Thyroid gland (tissue), 4 donors: ENCODE results near the gene IGFBP2. TPM values are rescaled to one million over a fixed set of nuclear protein-coding genes. Genes with fewer than 3 reads are reported as not detected.

Experiments
- DNase-seq, 2 donors: peaks; one replicate each; pipeline ENCODE4 v3.0.0-alpha.2; 2019
- H3K27ac ChIP-seq, 3 donors: fragments of 200-600 bp; sonication (generic); 1 replicate in 2 of 3; 2 replicates in 1 of 3; pipeline ENCODE4 v1.5.1; 2016 to 2019; ENCODE audit warnings: mild to moderate bottlenecking in 1 of 3, moderate library complexity in 1 of 3
- H3K27me3 ChIP-seq: fragments of 200-600 bp; sonication (generic); one replicate; pipeline ENCODE4 v1.5.1; 2019
- H3K36me3 ChIP-seq, 2 donors: fragments of 200-600 bp; sonication (generic); one replicate each; pipeline ENCODE4 v1.5.1; 2016 to 2019
- H3K4me1 ChIP-seq, 2 donors: fragments of 200-600 bp; sonication (generic); one replicate each; pipeline ENCODE4 v1.5.1; 2017 to 2019
- H3K4me3 ChIP-seq, 3 donors: fragments of 200-600 bp; sonication (generic); replicated peaks in 1 of 3; 1 replicate in 2 of 3; 2 replicates in 1 of 3; pipeline ENCODE4 v1.5.1; 2016; ENCODE audit warnings: mild to moderate bottlenecking in 1 of 3
- H3K9me3 ChIP-seq: fragments of 200-600 bp; sonication (generic); one replicate; pipeline ENCODE4 v1.5.1; 2017
- POLR2A ChIP-seq, 2 donors: fragments of 450-650 bp; IDR thresholded peaks; one replicate each; pipeline ENCODE4 v1.6.1; 2017; ENCODE audit warnings: antibody characterized with exemption in 2 of 2, mild to moderate bottlenecking in 2 of 2, moderate library complexity in 1 of 2
- WGBS, 2 donors: methylation state at CpG; one replicate each; pipeline ENCODE4 v1.1.5; 2017; 5-methylcytosine and 5-hydroxymethylcytosine counted together
- intact Hi-C: fragments of 100-400 bp; cut with DNase I; formaldehyde crosslinking; loops from one replicate; pipeline ENCODE4 v1.15.1; 2023
- total RNA-seq, 4 donors: library from RNA; depleted of rRNA; stranded (reverse); fragments of >200 nt; gene quantifications; one replicate each; pipeline ENCODE4 v1.2.3, GENCODE V29; 2016
- TF ChIP-seq, protein P1 (sequence below), 6 experiments: fragments of 200-600 bp in 3 of 6; fragments of 450-650 bp in 3 of 6; sonication (generic) in 3 of 6; IDR thresholded peaks; one replicate each; pipeline ENCODE4 v1.5.1; 2016 to 2019; ENCODE audit warnings: antibody characterized with exemption in 6 of 6, mild to moderate bottlenecking in 2 of 6, inconsistent platforms in 1 of 6, moderate library complexity in 1 of 6

The IGFBP2 gene
- total RNA-seq, 4 donors from 2014 or later: 26.5 to 45.0 (median 40.0) TPM

DNA sequence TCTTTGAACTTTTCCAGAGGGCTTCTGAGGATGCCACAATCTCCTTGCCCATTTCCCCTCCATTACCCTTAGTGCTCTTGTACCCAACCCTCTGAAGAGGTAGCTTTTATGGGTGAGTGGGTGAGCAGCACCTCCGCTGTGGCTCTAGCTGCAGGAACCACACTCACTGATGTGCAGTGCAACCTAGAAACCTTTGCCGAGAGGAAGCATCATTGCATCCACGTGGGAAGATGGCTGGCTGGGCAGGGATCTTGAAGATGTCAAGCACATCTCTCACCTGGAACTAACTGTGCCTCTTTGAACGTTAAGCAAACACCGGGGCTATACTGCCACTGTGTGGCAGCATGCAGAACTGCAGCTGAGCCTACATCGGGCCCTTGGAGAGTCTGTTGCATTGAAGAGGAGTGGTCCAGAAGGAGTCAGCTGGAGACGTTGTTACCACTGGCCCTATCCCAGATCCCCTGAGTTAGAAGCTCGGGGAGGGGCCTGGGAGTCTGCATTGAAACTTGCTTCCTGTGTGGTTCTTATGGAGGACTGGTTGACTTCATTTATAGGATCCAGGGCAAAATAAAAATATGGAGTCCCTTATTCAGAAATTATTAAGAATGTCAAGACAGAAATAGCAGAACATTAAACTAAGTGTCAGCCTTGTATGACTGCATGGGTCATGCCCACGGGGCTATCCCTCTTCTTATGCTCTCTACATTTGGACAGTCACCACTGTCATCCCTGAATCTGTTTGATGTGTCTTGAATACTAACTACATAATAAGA, 33.4 kb downstream of the IGFBP2 start:
- H3K4me1 ChIP-seq: peaks cover 0 to 13% of the 10 kb centered on the region in 2 donors
- no peak for TF ChIP-seq POLR2A (IDR thresholded peaks at IDR 0.05)
- TF ChIP-seq, protein P1, sequence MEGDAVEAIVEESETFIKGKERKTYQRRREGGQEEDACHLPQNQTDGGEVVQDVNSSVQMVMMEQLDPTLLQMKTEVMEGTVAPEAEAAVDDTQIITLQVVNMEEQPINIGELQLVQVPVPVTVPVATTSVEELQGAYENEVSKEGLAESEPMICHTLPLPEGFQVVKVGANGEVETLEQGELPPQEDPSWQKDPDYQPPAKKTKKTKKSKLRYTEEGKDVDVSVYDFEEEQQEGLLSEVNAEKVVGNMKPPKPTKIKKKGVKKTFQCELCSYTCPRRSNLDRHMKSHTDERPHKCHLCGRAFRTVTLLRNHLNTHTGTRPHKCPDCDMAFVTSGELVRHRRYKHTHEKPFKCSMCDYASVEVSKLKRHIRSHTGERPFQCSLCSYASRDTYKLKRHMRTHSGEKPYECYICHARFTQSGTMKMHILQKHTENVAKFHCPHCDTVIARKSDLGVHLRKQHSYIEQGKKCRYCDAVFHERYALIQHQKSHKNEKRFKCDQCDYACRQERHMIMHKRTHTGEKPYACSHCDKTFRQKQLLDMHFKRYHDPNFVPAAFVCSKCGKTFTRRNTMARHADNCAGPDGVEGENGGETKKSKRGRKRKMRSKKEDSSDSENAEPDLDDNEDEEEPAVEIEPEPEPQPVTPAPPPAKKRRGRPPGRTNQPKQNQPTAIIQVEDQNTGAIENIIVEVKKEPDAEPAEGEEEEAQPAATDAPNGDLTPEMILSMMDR (IDR thresholded peaks at IDR 0.05): peak; percentile 93 to 98 (median 96)
- H3K9me3 ChIP-seq: no peaks in the 10 kb centered on the region
- peak; percentile 72 to 73 for DNase-seq
- H3K27ac ChIP-seq: no peak overlapping the region
- WGBS, 2 donors: 10 to 11% methylated on average over 9 of the region's 9 CpGs
- no peaks in the 10 kb centered on the region for H3K27me3 ChIP-seq
- no peak overlapping the region for H3K4me3 ChIP-seq
- no peaks in the 10 kb centered on the region for H3K36me3 ChIP-seq
- intact Hi-C loops: loop anchor here (2.0 kb wide), 1 partner anchor 146 kb away; no protein-coding TSS in a partner anchor

DNA sequence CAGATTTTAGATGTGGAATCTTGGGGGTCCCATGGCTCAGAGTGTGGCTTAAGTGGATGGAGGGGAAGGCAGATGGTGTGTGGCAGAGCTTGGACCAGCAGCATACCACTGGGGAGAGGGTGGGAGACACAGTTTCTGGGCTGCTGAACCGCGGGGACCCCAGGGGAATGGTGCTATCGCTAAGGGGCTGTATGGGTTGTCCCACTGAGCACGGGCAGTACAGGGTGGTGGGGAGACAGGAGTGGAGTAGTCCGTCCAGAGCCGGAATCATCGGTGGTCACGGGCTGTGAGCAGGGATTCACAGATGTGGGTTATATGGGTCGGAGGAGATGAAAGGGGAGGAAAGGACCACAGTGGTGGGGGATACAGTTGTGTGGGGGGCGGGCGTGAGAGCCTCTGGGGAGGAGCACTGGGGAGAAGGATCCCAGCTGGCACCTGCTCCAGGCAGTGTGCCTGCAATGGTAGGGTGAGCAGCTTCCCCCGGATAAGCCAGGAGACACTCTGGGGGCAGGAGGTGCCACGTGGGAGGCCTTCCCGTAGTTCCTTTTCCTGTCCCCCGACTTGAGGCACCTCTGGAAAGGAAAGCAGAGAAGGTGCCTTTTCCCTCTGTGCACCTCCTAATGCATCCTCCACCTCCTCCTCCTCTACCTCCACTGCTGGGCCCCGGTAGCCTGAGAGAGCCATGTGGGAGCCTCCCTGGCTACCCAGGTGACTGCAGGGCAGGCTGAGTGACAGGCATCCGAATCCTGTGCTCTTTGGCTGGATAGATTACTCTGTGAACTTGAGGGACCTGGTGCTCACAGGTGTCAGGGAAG, 37.3 kb downstream of the IGFBP2 start:
- WGBS, 2 donors: 47 to 53% methylated on average over 17 of the region's 17 CpGs
- intact Hi-C loops: no loop called here

DNA sequence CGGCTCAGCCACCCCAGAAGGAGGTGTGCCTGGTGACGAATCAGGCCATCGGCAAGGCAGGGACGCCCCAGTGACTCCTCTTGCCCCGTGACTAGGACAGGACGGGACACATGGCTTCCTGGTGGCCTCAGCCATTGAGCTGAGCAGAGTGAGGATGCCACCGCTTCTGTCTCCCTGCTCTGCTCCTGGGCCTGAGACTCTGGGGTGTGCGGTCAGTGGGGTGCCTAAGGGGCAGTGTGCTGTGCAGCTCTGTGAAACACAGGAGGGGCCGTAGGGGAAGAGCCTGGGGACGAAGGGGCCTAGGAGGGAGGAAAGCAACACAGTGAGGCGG, 37.8 kb downstream of the IGFBP2 start:
- H3K27ac ChIP-seq: no peak overlapping the region
- no peaks in the 10 kb centered on the region for H3K27me3 ChIP-seq
- intact Hi-C loops: no loop called here
- peak in 1 of 2 donors; percentile 44 for DNase-seq
- peaks cover 23 to 31% of the 10 kb centered on the region in 2 donors for H3K36me3 ChIP-seq
- H3K4me3 ChIP-seq: no peak overlapping the region
- 75 to 92% methylated on average over 8 to 11 of the region's 11 CpGs for WGBS, 2 donors
- no peaks in the 10 kb centered on the region for H3K4me1 ChIP-seq
- no peaks in the 10 kb centered on the region for H3K9me3 ChIP-seq
- TF ChIP-seq, protein P1 (IDR thresholded peaks at IDR 0.05): no peak
- TF ChIP-seq POLR2A (IDR thresholded peaks at IDR 0.05): no peak

More for the DNA sequence above, 37.3 kb downstream of the IGFBP2 start:
- H3K27me3 ChIP-seq: no peaks in the 10 kb centered on the region
- H3K27ac ChIP-seq: no peak overlapping the region
- H3K9me3 ChIP-seq: no peaks in the 10 kb centered on the region
- peaks cover 0 to 6% of the 10 kb centered on the region in 2 donors for H3K4me1 ChIP-seq
- H3K36me3 ChIP-seq: peaks cover 17 to 25% of the 10 kb centered on the region in 2 donors
- DNase-seq: peak; percentile 26 to 45
- TF ChIP-seq, protein P1 (IDR thresholded peaks at IDR 0.05): no peak
- no peak for TF ChIP-seq POLR2A (IDR thresholded peaks at IDR 0.05)
- no peak overlapping the region for H3K4me3 ChIP-seq

DNA sequence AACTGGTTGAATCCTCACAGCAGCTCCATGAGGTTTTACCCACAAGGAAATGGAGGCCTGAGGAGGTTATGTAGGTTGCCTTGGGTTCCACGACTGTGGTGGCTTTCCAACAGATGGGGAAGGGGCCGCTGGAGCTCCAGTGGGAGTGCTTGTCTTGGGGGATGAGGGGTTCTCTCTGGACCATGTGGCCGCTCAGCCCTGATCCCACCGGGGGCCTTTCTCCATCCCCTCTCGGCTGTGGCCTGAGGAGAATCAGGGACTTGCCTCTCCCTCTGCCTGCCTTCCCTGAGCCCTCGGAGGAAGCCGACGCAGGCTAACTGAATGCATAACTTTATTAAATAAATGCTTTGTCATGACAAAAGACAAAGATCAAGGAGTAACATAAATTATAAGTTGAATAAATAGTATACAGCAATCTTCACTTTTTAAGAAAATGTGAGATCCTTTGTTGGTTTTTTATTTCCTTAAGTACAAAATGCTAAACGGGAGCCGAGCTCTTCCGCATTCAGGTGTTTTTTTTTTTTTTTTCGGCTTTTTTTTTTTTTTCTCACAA, 38.6 kb downstream of the IGFBP2 start:
- H3K4me3 ChIP-seq: no peak overlapping the region
- intact Hi-C loops: no loop called here
- peak in 1 of 2 donors; percentile 6 for TF ChIP-seq POLR2A (IDR thresholded peaks at IDR 0.05)
- TF ChIP-seq, protein P1 (IDR thresholded peaks at IDR 0.05): no peak
- WGBS, 2 donors: 81 to 88% methylated on average over 12 of the region's 12 CpGs
- DNase-seq: no peak
- no peak overlapping the region for H3K27ac ChIP-seq
- no peaks in the 10 kb centered on the region for H3K9me3 ChIP-seq
- no peaks in the 10 kb centered on the region for H3K4me1 ChIP-seq
- no peaks in the 10 kb centered on the region for H3K27me3 ChIP-seq
- peaks cover 29 to 39% of the 10 kb centered on the region in 2 donors for H3K36me3 ChIP-seq
